ENCODE results near the gene PRRC2A. TPM values are rescaled to one million over a fixed set of nuclear protein-coding genes. Genes with fewer than 3 reads are reported as not detected.

The PRRC2A gene
- 281 and 283 TPM in 2 replicates for total RNA-seq

- peak within 1 kb of the TSS; percentile 98 for H3K27ac Mint-ChIP-seq
- intact Hi-C loops (cut with micrococcal nuclease): loop anchor here (1.0 to 2.0 kb wide), 18 partner anchors 22 to 1798 kb away; partner anchors contain the start of genes BAG6, CUTA, DDX39B and EHMT2
- DNase-seq (ENCODE audit: low spot score): peak; percentile 71
- H3K9me3 Mint-ChIP-seq: no peaks in the 10 kb centered on the region
- H3K4me3 Mint-ChIP-seq: peak within 1 kb of the TSS; percentile 97
- no peaks in the 10 kb centered on the region for H3K27me3 Mint-ChIP-seq (ENCODE audit: insufficient read depth)
- H3K36me3 Mint-ChIP-seq (ENCODE audit: low read depth): peaks cover 40% of the 10 kb centered on the region
- H3K4me1 Mint-ChIP-seq (ENCODE audit: low read depth): peaks cover 43% of the 10 kb centered on the region
Measured at GRCh38 chr6:31620586-31621319, at the start of gene PRRC2A. Gene PRRC2A (plus strand): TSS chr6:31620715. CDS start chr6:31622790, 2,075 bp downstream.

- Mint-ChIP-seq H3K4me3 (peak within 1 kb of the TSS; percentile 92), H3K36me3 (ENCODE audit: low read depth) (peaks cover 39% of the 10 kb centered on the region), H3K27ac (peak within 1 kb of the TSS; percentile 81), H3K9me3 (no peaks in the 10 kb centered on the region), H3K4me1 (ENCODE audit: low read depth) (peaks cover 85% of the 10 kb centered on the region), H3K27me3 (ENCODE audit: insufficient read depth) (peaks cover 5% of the 10 kb centered on the region)
- peak; percentile 71 for DNase-seq (ENCODE audit: low spot score)
- intact Hi-C loops (cut with micrococcal nuclease): loop anchor here (1.0 to 5.0 kb wide), 3 partner anchors 9 to 1280 kb away; partner anchors contain the start of genes CLIC1, PSMB9 and TAP1
Measured at GRCh38 chr6:31572041-31572911, 48.2 kb upstream of the PRRC2A start, which contains the start of gene LTA. Gene LTA (plus strand): TSS chr6:31572289. CDS start chr6:31572743, 454 bp downstream.

GRCh38 chr6:31573239-31574105 is 47.0 kb upstream of the PRRC2A start:
- Mint-ChIP-seq H3K27ac (peak overlapping the region; percentile 81), H3K4me3 (peak overlapping the region; percentile 92), H3K4me1 (ENCODE audit: low read depth) (peaks cover 81% of the 10 kb centered on the region), H3K9me3 (no peaks in the 10 kb centered on the region), H3K27me3 (ENCODE audit: insufficient read depth) (peaks cover 2% of the 10 kb centered on the region), H3K36me3 (ENCODE audit: low read depth) (peaks cover 46% of the 10 kb centered on the region)
- DNase-seq (ENCODE audit: low spot score): no peak
- intact Hi-C loops (cut with micrococcal nuclease): loop anchor here (2.0 to 5.0 kb wide), 3 partner anchors 47 to 1279 kb away; partner anchors contain the start of genes CLIC1, PRRC2A, PSMB9 and TAP1

GRCh38 chr6:31574106-31575061 is 46.1 kb upstream of the PRRC2A start:
- Mint-ChIP-seq H3K27me3 (ENCODE audit: insufficient read depth) (peaks cover 2% of the 10 kb centered on the region), H3K4me3 (peak overlapping the region; percentile 92), H3K4me1 (ENCODE audit: low read depth) (peaks cover 81% of the 10 kb centered on the region), H3K9me3 (no peaks in the 10 kb centered on the region), H3K36me3 (ENCODE audit: low read depth) (peaks cover 55% of the 10 kb centered on the region), H3K27ac (peak overlapping the region; percentile 81)
- intact Hi-C loops (cut with micrococcal nuclease): loop anchor here (1.0 to 5.0 kb wide), 6 partner anchors 15 to 1278 kb away; partner anchors contain the start of genes CLIC1, NFKBIL1, PRRC2A and PSMB9
- DNase-seq (ENCODE audit: low spot score): no peak

GRCh38 chr6:31575335-31575901 is 45.1 kb upstream of the PRRC2A start, which contains the start of gene TNF:
Gene TNF (plus strand): TSS chr6:31575565. CDS start chr6:31575742, 177 bp downstream.
- DNase-seq (ENCODE audit: low spot score): peak; percentile 85
- Mint-ChIP-seq H3K4me1 (ENCODE audit: low read depth) (peaks cover 81% of the 10 kb centered on the region), H3K27ac (peak within 1 kb of the TSS; percentile 81), H3K4me3 (peak within 1 kb of the TSS; percentile 92), H3K27me3 (ENCODE audit: insufficient read depth) (peaks cover 2% of the 10 kb centered on the region), H3K9me3 (no peaks in the 10 kb centered on the region), H3K36me3 (ENCODE audit: low read depth) (peaks cover 61% of the 10 kb centered on the region)
- intact Hi-C loops (cut with micrococcal nuclease): loop anchor here (1.0 to 5.0 kb wide), 4 partner anchors 16 to 378 kb away; partner anchors contain the start of genes NFKBIL1 and PRRC2A

GRCh38 chr6:31575952-31576685 is 44.4 kb upstream of the PRRC2A start:
- Mint-ChIP-seq H3K4me3 (peak overlapping the region; percentile 92), H3K9me3 (no peaks in the 10 kb centered on the region), H3K27ac (peak overlapping the region; percentile 81), H3K36me3 (ENCODE audit: low read depth) (peaks cover 67% of the 10 kb centered on the region), H3K4me1 (ENCODE audit: low read depth) (peaks cover 78% of the 10 kb centered on the region), H3K27me3 (ENCODE audit: insufficient read depth) (peaks cover 2% of the 10 kb centered on the region)
- no peak for DNase-seq (ENCODE audit: low spot score)
- intact Hi-C loops (cut with micrococcal nuclease): loop anchor here (1.0 to 5.0 kb wide), 5 partner anchors 8 to 379 kb away; partner anchors contain the start of genes NFKBIL1 and PRRC2A

- H3K36me3 Mint-ChIP-seq (ENCODE audit: low read depth): peaks cover 74% of the 10 kb centered on the region
- peaks cover 73% of the 10 kb centered on the region for H3K4me1 Mint-ChIP-seq (ENCODE audit: low read depth)
- no peaks in the 10 kb centered on the region for H3K27me3 Mint-ChIP-seq (ENCODE audit: insufficient read depth)
- peak; percentile 59 for DNase-seq (ENCODE audit: low spot score)
- H3K4me3 Mint-ChIP-seq: peak overlapping the region; percentile 92
- H3K27ac Mint-ChIP-seq: peak overlapping the region; percentile 81
- no peaks in the 10 kb centered on the region for H3K9me3 Mint-ChIP-seq
- intact Hi-C loops (cut with micrococcal nuclease): loop anchor here (1.0 to 5.0 kb wide), 2 partner anchors 9 to 380 kb away; no protein-coding TSS in a partner anchor
Measured at GRCh38 chr6:31576897-31577578, 43.5 kb upstream of the PRRC2A start.

GRCh38 chr6:31577579-31577966 is 42.9 kb upstream of the PRRC2A start:
- no peak for DNase-seq (ENCODE audit: low spot score)
- H3K4me1 Mint-ChIP-seq (ENCODE audit: low read depth): peaks cover 72% of the 10 kb centered on the region
- H3K9me3 Mint-ChIP-seq: no peaks in the 10 kb centered on the region
- H3K4me3 Mint-ChIP-seq: peak overlapping the region; percentile 92
- H3K27ac Mint-ChIP-seq: peak overlapping the region; percentile 81
- intact Hi-C loops (cut with micrococcal nuclease): loop anchor here (5.0 kb wide), 1 partner anchor 380 kb away; no protein-coding TSS in a partner anchor
- no peaks in the 10 kb centered on the region for H3K27me3 Mint-ChIP-seq (ENCODE audit: insufficient read depth)
- H3K36me3 Mint-ChIP-seq (ENCODE audit: low read depth): peaks cover 71% of the 10 kb centered on the region

GRCh38 chr6:31578184-31579118 is 42.1 kb upstream of the PRRC2A start:
- intact Hi-C loops (cut with micrococcal nuclease): loop anchor here (5.0 kb wide), 1 partner anchor 381 kb away; no protein-coding TSS in a partner anchor

More at GRCh38 chr6:31578184-31579118, 42.1 kb upstream of the PRRC2A start:
- H3K4me1 Mint-ChIP-seq (ENCODE audit: low read depth): peaks cover 69% of the 10 kb centered on the region
- H3K4me3 Mint-ChIP-seq: peak overlapping the region; percentile 92
- peak overlapping the region; percentile 93 for H3K27ac Mint-ChIP-seq
- no peaks in the 10 kb centered on the region for H3K9me3 Mint-ChIP-seq
- peaks cover 69% of the 10 kb centered on the region for H3K36me3 Mint-ChIP-seq (ENCODE audit: low read depth)
- H3K27me3 Mint-ChIP-seq (ENCODE audit: insufficient read depth): no peaks in the 10 kb centered on the region
- DNase-seq (ENCODE audit: low spot score): no peak

Data from activated T-helper 1 cell treated with anti-CD3 and anti-CD28 coated beads, Interleukin-12 subunit alpha, Interleukin-12 subunit beta, Interleukin-2, Interleukin-4 antibody, amounts not matched to agents 30 ng/mL and 10 ng/mL and 1 ng/mL, durations not matched to agents 14 hours and 24 hours and 36 hours (primary cell).